ENCODE results near the gene ANKRD39. TPM values are rescaled to one million over a fixed set of nuclear protein-coding genes. Genes with fewer than 3 reads are reported as not detected.

ANKRD39 gene
- total and polyA plus RNA-seq, 10 of the 15 experiments (the other 5 are each of a cell fraction or from before 2014, with no cell fraction given): 7.4 to 36.2 (median 23.7) TPM

- H3K4me1 ChIP-seq (ENCODE audit: control insufficient read depth, insufficient read depth, low read length): no peaks in the 10 kb centered on the region
- H4K20me1 ChIP-seq (ENCODE audit: control insufficient read depth, insufficient read depth): no peaks in the 10 kb centered on the region
- FAIRE-seq: no peak
- no TSS peak for BruUV-seq (replicated peaks)
- DNase-seq (ENCODE audit: low read depth, low spot score): no peak
- in situ Hi-C loops (cut with MboI): no loop called here
- no peak overlapping the region for H3K4me2 ChIP-seq (ENCODE audit: control insufficient read depth, insufficient read depth)
- no peak overlapping the region for H3K27ac ChIP-seq (ENCODE audit: control insufficient read depth, insufficient read depth)
- POLR2A ChIA-PET: interaction anchor here (0.7 kb wide), 1 partner anchor 16 kb away, joined by 3 read pairs; no protein-coding TSS in a partner anchor
- no peak for ATAC-seq
- 27% methylated on average over 6 of the region's 6 CpGs for WGBS (ENCODE audit: insufficient coverage, insufficient replicate concordance, low lambda C conversion rate, missing lambda C conversion rate)
- H3K9ac ChIP-seq (ENCODE audit: control insufficient read depth, insufficient read depth, low read length): no peak overlapping the region
- no peaks in the 10 kb centered on the region for H3K27me3 ChIP-seq (replicated peaks in 1 of 2; ENCODE audit: control insufficient read depth in 2 of 2, insufficient read depth in 2 of 2, low read length in 1 of 2)
- CTCF ChIA-PET: interaction anchor here (0.7 to 1.1 kb wide), 3 partner anchors 10 to 43 kb away, joined by 3 read pairs; no protein-coding TSS in a partner anchor
- H2AFZ ChIP-seq (ENCODE audit: control insufficient read depth, low read depth, low read length): no peak overlapping the region
- no peaks in the 10 kb centered on the region for H3K9me3 ChIP-seq (replicated peaks; ENCODE audit: control insufficient read depth, insufficient read depth, low read length)
- no peak overlapping the region for H3K4me3 ChIP-seq
- RAD21 ChIA-PET (ENCODE audit: unreplicated experiment): interaction anchor here (1.0 to 1.2 kb wide), 3 partner anchors 9 to 33 kb away, joined by 3 to 8 read pairs (median 4); partner anchors contain the start of gene ANKRD39
- H3K79me2 ChIP-seq (ENCODE audit: control insufficient read depth, insufficient read depth, low read length): no peaks in the 10 kb centered on the region
- H3K36me3 ChIP-seq (ENCODE audit: control insufficient read depth in 2 of 2, insufficient read depth in 2 of 2, low read length in 1 of 2): no peaks in the 10 kb centered on the region
- intact Hi-C loops (cut with micrococcal nuclease; ENCODE audit: unreplicated experiment): no loop called here
- SMC1A ChIA-PET (ENCODE audit: uncharacterized antibody, unreplicated experiment): interaction anchor here (1.3 kb wide), 1 partner anchor 17 kb away, joined by 3 read pairs; no protein-coding TSS in a partner anchor
- TF ChIP-seq ZNF24 (IDR thresholded peaks at IDR 0.05) (no peak), RBBP5 (conservative IDR thresholded peaks at IDR 0.05) (no peak), ZBTB4 (CRISPR knock-in tag; IDR thresholded peaks at IDR 0.05) (no peak), SREBF1 (IDR thresholded peaks at IDR 0.05; ENCODE audit: low read length) (no peak), LARP7 (IDR thresholded peaks at IDR 0.05) (no peak), BCLAF1 (IDR thresholded peaks at IDR 0.05) (no peak), ZSCAN29 (IDR thresholded peaks at IDR 0.05) (no peak), MTA2 (IDR thresholded peaks at IDR 0.05; ENCODE audit: low read depth) (no peak), HSF1 (IDR thresholded peaks at IDR 0.05; ENCODE audit: low read depth, low read length) (no peak), EED (IDR thresholded peaks at IDR 0.05; ENCODE audit: low read depth) (no peak), BCL3 (IDR thresholded peaks at IDR 0.05; ENCODE audit: borderline replicate concordance, insufficient read depth, low read depth, low read length, poor library complexity, severe bottlenecking) (no peak), EZH2 (IDR thresholded peaks at IDR 0.05; ENCODE audit: borderline replicate concordance, control insufficient read depth, low read depth, low read length) (no peak), ZNF274 (IDR thresholded peaks at IDR 0.05; ENCODE audit: insufficient read depth, insufficient read length) (no peak), HDAC6 (IDR thresholded peaks at IDR 0.05; ENCODE audit: unreplicated experiment) (no peak)
Measured at GRCh38 chr2:96890726-96891385, 33.0 kb upstream of the ANKRD39 start.

Data from GM12878 (cell line).